MCF 10A (cell line): ENCODE measurements around the gene IGSF22. TPM values are rescaled to one million over a fixed set of nuclear protein-coding genes. Genes with fewer than 3 reads are reported as not detected.

ENCODE experiments used
- BruUV-seq: library from RNA; stranded (reverse); fragments of 400-500 nt; replicated peaks from 2 replicates; lab custom pipeline; 2021; lab: Mats Ljungman, UMichigan
- CTCF ChIA-PET: fragments of 300-600 bp; sonication (Branson Sonifier 250); formaldehyde crosslinking; extraction: SDS; loops from one replicate; lab custom pipeline; 2021; ENCODE audit warnings: antibody characterized with exemption, inconsistent platforms; lab: Yijun Ruan, JAX
- POLR2A ChIA-PET: fragments of 300-600, 350-650 bp; sonication (Branson Sonifier 250); formaldehyde crosslinking; extraction: SDS; loops from one replicate; lab custom pipeline; 2020; ENCODE audit warnings: antibody characterized with exemption, inconsistent platforms; lab: Yijun Ruan, JAX
- DNase-seq: peaks from one replicate; pipeline ENCODE4 v3.0.0-alpha.2; 2018; ENCODE audit not compliant: unreplicated experiment
- H3K27ac Mint-ChIP-seq: one replicate; pipeline ENCODE4 v1.8.0; 2022; ENCODE audit warnings: mild to moderate bottlenecking, low read depth, mixed read lengths; ENCODE audit not compliant: unreplicated experiment
- H3K27me3 Mint-ChIP-seq: one replicate; pipeline ENCODE4 v1.8.0; 2022; ENCODE audit warnings: mixed read lengths; ENCODE audit not compliant: insufficient read depth, unreplicated experiment
- H3K36me3 Mint-ChIP-seq: one replicate; pipeline ENCODE4 v1.8.0; 2022; ENCODE audit warnings: mild to moderate bottlenecking, moderate library complexity, mixed read lengths; ENCODE audit not compliant: insufficient read depth, unreplicated experiment
- H3K4me1 Mint-ChIP-seq: one replicate; pipeline ENCODE4 v1.8.0; 2022; ENCODE audit warnings: mixed read lengths; ENCODE audit not compliant: insufficient read depth, unreplicated experiment
- H3K4me3 Mint-ChIP-seq: one replicate; pipeline ENCODE4 v1.8.0; 2022; ENCODE audit warnings: mild to moderate bottlenecking, moderate library complexity, mixed read lengths; ENCODE audit not compliant: unreplicated experiment
- H3K9me3 Mint-ChIP-seq: one replicate; pipeline ENCODE4 v1.8.0; 2022; ENCODE audit warnings: mixed read lengths; ENCODE audit not compliant: unreplicated experiment
- intact Hi-C: fragments of 100-400 bp; cut with micrococcal nuclease; formaldehyde crosslinking; loops from 2 replicates; pipeline ENCODE4 v1.14.1; 2022
- total RNA-seq: library from RNA; stranded (reverse); gene quantifications from 2 replicates; pipeline ENCODE4 v1.2.3, GENCODE V29; 2022
- TF ChIP-seq, protein P1 (sequence below): fragments of 200-600 bp; IDR thresholded peaks from one replicate; pipeline ENCODE4 v1.8.0; 2022; ENCODE audit warnings: antibody characterized with exemption, mild to moderate bottlenecking; ENCODE audit not compliant: unreplicated experiment

IGSF22 gene
- total RNA-seq, 1 experiment from 2014 or later: not detected

DNA sequence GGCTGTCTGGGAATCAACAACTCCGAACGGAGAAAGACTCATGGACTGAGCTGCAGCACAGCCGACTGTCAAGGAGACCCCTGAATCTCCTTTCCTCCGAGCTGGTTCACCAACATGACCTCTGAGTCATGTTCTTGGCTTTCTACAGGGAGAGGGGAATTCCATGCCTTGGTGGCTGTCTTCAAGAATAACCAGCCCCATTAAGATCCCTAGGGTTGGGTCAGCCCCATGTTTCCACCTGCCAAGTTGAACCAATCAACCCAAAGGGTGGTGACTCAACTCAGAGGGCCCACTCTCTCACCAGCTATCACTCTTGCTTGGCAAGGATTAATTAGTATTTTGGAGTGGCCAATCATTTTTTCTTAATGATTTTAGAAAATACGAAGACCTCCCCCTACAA, 28.3 kb upstream of the IGSF22 start:
- peaks cover 6% of the 10 kb centered on the region for H3K4me1 Mint-ChIP-seq
- no peaks in the 10 kb centered on the region for H3K9me3 Mint-ChIP-seq
- H3K27ac Mint-ChIP-seq: no peak overlapping the region
- intact Hi-C loops: no loop called here
- no TSS peak for BruUV-seq
- TF ChIP-seq, protein P1, sequence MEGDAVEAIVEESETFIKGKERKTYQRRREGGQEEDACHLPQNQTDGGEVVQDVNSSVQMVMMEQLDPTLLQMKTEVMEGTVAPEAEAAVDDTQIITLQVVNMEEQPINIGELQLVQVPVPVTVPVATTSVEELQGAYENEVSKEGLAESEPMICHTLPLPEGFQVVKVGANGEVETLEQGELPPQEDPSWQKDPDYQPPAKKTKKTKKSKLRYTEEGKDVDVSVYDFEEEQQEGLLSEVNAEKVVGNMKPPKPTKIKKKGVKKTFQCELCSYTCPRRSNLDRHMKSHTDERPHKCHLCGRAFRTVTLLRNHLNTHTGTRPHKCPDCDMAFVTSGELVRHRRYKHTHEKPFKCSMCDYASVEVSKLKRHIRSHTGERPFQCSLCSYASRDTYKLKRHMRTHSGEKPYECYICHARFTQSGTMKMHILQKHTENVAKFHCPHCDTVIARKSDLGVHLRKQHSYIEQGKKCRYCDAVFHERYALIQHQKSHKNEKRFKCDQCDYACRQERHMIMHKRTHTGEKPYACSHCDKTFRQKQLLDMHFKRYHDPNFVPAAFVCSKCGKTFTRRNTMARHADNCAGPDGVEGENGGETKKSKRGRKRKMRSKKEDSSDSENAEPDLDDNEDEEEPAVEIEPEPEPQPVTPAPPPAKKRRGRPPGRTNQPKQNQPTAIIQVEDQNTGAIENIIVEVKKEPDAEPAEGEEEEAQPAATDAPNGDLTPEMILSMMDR: no peak
- H3K4me3 Mint-ChIP-seq: no peak overlapping the region
- peaks cover 24% of the 10 kb centered on the region for H3K27me3 Mint-ChIP-seq
- no peak for DNase-seq
- CTCF ChIA-PET: interaction anchor here (1.6 kb wide), 1 partner anchor 10 kb away, joined by 6 read pairs; no protein-coding TSS in a partner anchor
- POLR2A ChIA-PET: no interaction called here
- H3K36me3 Mint-ChIP-seq: no peaks in the 10 kb centered on the region

- Mint-ChIP-seq H3K36me3 (no peaks in the 10 kb centered on the region), H3K4me3 (no peak overlapping the region), H3K4me1 (peaks cover 6% of the 10 kb centered on the region), H3K9me3 (no peaks in the 10 kb centered on the region), H3K27me3 (peaks cover 8% of the 10 kb centered on the region), H3K27ac (no peak overlapping the region)
- ChIA-PET CTCF (interaction anchor here (0.6 kb wide), 1 partner anchor 11 kb away, joined by 3 read pairs; no protein-coding TSS in a partner anchor), POLR2A (no interaction called here)
- intact Hi-C loops: no loop called here
- DNase-seq: no peak
- BruUV-seq: no TSS peak
- TF ChIP-seq, protein P1: no peak
These were observed 26.5 kb upstream of the IGSF22 start for GRCh38 chr11:18752502-18752901.

- H3K27ac Mint-ChIP-seq: no peak overlapping the region
- BruUV-seq: no TSS peak
- no peak overlapping the region for H3K4me3 Mint-ChIP-seq
- ChIA-PET POLR2A (no interaction called here), CTCF (interaction anchor here (1.2 kb wide), 1 partner anchor 14 kb away, joined by 3 read pairs; no protein-coding TSS in a partner anchor)
- H3K27me3 Mint-ChIP-seq: no peaks in the 10 kb centered on the region
- TF ChIP-seq, protein P1: no peak
- intact Hi-C loops: no loop called here
- H3K9me3 Mint-ChIP-seq: no peaks in the 10 kb centered on the region
- DNase-seq: no peak
- no peaks in the 10 kb centered on the region for H3K36me3 Mint-ChIP-seq
- H3K4me1 Mint-ChIP-seq: peaks cover 6% of the 10 kb centered on the region
These were observed 25.0 kb upstream of the IGSF22 start for GRCh38 chr11:18750944-18751343.

DNA sequence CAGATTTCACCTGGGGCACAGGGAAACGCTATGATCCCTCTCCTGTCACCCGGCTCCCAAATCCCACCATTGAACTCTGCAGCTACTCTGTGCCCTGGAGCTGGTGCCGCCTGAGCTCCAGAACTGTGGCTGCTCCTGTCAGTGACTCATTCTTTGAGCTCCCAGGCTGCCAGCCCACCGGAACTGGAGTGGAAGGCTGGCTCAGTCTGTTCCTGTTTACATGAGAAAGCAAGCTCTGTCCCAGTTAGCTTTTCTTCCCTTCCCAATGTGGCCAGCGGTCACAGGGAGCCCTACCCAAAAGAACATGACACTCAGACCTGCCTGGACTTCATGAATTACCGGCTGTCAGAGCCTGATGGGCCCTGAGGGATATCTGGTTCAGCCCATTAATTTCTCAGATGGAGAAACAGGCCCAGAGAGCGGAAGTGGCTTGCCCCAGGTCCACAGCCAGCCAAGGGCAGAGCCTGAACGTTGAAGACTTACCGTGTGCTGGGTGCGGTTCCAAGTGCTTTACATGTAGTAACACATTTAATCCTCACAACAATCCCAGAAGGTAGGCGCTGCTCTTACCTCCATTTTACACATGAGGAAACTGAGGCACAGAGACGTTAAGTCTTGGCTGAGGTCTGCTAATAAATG, 23.8 kb upstream of the IGSF22 start:
- intact Hi-C loops: no loop called here
- Mint-ChIP-seq H3K36me3 (no peaks in the 10 kb centered on the region), H3K9me3 (no peaks in the 10 kb centered on the region), H3K27ac (peak overlapping the region; percentile 52), H3K4me3 (no peak overlapping the region), H3K27me3 (no peaks in the 10 kb centered on the region), H3K4me1 (peaks cover 6% of the 10 kb centered on the region)
- CTCF ChIA-PET: interaction anchor here (0.7 to 1.7 kb wide), 5 partner anchors 8 to 54 kb away, joined by 3 to 8 read pairs (median 3); no protein-coding TSS in a partner anchor
- peak; percentile 72 for DNase-seq
- TF ChIP-seq, protein P1: no peak
- POLR2A ChIA-PET: no interaction called here
- no TSS peak for BruUV-seq
